DMS53 treated with DMSO at 0.1 percent for 48 hours (cell line): ENCODE data around the gene CD1C.
"Not testable (repeated sequence)": the region's sequence is repeated elsewhere in the genome, so short reads cannot be mapped to it uniquely, and the experiment has no call there.

Experiments used
- DNase-seq: peaks from one replicate; lab custom pipeline; 2025; ENCODE audit not compliant: unreplicated experiment; lab: John Stamatoyannopoulos, UW

Gene CD1C

GRCh38 chr1:158289811-158290210 is at the start of gene CD1C:
Gene CD1C, plus strand, starts transcription at chr1:158289923. Its CDS starts 142 bp downstream, at chr1:158290065.
- DNase-seq: no peak

GRCh38 chr1:158246650-158247049 is 43.1 kb upstream of the CD1C start:
- peak; percentile 18 for DNase-seq

GRCh38 chr1:158248118-158248517 is 41.6 kb upstream of the CD1C start:
- DNase-seq: no peak

DNA sequence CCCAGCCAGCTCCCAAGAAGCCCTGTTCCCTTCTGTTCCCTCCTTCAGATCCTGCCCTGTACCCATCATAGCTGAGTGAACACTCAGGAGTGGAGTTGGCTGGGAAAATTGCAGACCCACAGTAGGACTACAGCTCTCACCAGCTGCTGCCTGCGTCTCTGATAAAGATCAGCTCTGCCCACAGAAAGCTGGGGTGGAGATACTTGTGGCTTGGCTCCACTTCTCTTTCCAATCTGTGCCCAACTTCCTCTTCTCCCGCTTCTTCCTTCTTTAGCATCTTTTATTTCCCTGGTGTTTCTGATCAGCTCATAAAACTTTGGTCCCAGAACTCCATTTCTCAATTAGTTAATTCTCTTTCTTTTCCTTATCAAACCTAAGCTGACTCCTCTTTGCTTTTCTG is 41.0 kb upstream of the CD1C start:
- DNase-seq: no peak

DNA sequence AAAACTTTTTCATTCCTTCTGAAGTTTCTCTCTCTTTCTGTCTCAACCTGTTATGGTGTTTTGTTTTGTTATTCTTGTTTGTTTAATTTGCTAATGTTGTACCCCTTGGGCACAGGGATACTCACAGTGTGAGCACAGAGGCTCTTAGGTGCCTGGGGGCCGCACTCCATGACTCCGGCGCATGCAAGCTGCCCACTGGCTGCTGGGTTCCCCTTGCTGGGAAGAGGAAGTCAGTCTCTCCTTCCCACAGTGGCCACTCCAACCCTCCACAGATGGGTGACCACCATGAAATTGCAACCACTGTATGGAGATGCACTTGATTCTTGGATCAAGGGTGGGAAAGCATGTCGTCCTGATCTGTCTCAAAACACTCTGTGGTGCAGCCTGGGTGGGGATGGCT is 40.1 kb upstream of the CD1C start:
- DNase-seq: no peak

GRCh38 chr1:158251163-158251562 is 38.6 kb upstream of the CD1C start:
- DNase-seq: no peak

DNA sequence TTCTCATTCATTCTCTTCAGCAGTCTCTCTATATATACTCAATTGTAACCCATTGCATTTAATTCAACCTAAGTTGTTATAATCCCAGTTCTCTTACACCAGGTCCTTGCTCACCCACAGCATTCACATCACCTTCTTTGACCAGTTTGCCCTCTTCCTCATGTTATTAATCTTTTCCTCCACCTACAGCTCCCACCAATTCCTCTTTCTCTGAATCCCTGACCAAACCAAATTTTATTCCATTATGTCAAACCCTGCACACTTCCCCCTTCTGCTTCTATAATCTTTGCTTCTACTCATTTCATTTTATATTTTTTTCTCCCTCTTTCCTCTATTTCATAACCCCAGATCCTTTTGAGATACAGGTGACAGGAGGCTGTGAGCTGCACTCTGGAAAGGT is 34.1 kb upstream of the CD1C start:
- no peak for DNase-seq

- not testable (repeated sequence) for DNase-seq
These were observed 33.0 kb upstream of the CD1C start for GRCh38 chr1:158256747-158257146.

GRCh38 chr1:158257888-158258287 is 31.8 kb upstream of the CD1C start:
- no peak for DNase-seq

DNA sequence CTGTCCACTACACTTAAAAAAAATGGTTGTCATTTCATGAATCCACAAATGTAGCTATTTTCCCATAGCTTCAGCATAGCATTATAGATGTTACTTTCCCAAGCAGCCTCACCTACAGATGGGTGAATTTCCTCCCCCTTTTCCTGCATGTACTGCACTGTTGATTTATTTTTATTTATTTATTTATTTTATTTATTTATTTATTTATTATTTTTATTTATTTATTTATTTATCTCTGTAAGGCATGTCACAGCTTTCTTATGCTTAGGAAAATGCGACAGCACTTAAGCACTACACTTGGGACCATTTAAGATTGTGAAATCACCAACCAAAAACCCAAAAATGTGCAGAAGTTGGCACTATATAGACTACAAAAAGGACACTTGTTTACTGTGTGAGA is 30.6 kb upstream of the CD1C start:
- DNase-seq: no peak

DNA sequence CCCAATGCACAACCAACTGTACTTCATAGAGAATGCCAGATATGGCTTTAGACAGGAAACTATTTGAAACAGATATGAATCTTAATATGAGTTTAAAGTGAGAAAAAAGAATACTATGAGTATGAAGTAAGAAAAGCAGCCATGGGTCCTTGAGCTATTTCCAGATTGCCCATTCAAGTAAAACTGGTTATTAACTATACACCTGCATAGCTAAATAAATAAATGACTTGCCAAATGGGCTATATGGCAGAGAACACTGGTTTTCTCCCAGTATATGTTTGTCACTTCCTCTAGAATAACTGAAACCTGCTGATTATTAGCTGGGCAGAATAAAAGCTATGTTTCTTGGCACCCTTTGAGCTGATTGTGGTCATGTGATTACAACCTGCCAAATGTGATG is 17.0 kb upstream of the CD1C start:
- DNase-seq: peak; percentile 3

- DNase-seq: no peak
These were observed 14.9 kb upstream of the CD1C start for GRCh38 chr1:158274797-158275196.

GRCh38 chr1:158282421-158282820 is 7.3 kb upstream of the CD1C start:
- not testable (repeated sequence) for DNase-seq

DNA sequence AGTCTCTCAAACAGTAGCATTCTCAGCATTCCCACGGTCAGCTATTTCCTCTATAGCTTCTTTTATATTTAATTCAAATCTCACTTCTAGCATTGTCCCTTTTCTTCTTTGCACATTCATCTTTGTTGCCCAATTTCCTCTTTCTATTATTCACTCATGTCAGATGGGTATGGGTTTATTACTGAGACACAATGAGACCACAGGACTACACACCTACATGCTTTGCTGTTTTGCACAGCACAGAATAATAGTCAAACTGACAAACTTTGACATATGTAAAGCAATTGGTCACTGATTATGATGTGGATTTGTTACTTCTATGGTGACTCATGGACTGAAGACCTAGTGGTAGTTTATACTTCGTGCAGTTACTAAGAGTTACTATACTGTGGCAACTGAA is 5.8 kb upstream of the CD1C start:
- DNase-seq: no peak

GRCh38 chr1:158285756-158286241 is 3.9 kb upstream of the CD1C start:
- no peak for DNase-seq

DNA sequence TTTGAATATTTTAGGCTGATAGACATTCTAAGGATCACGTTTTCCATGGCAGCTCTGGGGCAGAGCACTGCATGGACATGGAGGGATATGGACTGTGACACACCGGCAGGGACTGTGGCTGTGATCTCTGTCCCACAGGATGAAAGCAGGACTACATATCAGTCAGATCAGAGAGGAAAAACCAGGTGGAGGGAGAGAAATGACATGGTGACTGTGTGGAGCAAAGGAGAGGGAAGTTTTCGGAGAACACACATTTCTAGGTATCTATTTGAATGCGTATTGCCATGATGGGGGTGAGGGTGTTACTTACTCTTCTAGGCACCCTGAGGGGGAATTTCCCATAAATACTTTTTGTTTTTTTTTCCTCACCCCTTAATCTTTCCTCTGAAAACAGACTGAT is 3.2 kb upstream of the CD1C start:
- DNase-seq: no peak

DNA sequence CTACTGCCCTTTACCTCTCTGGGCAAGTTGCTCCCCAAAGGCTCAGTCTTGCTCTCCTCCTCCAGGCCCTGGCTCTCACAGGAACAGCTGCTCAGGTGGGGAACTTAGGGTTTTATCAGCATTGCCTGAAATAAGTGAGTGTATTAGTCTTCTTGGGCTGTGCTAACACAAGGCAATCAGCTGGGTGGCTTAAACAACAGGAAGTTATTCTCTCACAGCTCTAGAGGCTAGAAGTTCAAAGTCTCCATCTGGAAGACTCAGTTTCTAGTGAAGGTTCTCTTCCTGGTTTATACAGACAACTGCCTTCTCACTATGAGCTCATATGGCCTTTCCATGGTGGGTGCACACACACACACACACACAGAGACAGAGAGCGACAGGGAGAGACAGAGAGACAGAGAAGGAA is 2.8 kb upstream of the CD1C start:
- no peak for DNase-seq

GRCh38 chr1:158290321-158290844 is 660 bp downstream of the CD1C start:
- DNase-seq: no peak

GRCh38 chr1:158295791-158296190 is 6.1 kb downstream of the CD1C start:
- DNase-seq: no peak

- DNase-seq: no peak
These were observed 20.9 kb downstream of the CD1C start for GRCh38 chr1:158310623-158311022.

DNA sequence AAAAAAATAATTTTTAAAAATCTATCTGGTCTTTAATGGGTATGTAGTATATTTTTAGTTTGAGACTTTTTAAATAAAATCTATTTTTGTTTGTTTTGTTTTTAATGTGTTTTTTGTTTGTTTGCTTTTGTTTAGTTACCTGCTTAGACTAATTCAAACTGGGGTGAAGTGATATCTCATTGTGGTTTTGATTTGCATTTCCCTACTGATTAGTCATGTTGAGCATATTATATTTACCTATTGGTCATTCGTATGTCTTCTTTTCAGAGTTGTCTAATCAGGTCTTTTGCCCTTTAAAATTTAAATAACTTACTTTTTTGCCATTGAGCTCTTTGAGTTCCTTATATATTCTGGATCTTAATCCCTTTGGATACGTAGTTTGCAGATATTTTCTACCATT is 21.3 kb downstream of the CD1C start:
- no peak for DNase-seq

- no peak for DNase-seq
These were observed 34.1 kb downstream of the CD1C start for GRCh38 chr1:158323866-158324265.

DNA sequence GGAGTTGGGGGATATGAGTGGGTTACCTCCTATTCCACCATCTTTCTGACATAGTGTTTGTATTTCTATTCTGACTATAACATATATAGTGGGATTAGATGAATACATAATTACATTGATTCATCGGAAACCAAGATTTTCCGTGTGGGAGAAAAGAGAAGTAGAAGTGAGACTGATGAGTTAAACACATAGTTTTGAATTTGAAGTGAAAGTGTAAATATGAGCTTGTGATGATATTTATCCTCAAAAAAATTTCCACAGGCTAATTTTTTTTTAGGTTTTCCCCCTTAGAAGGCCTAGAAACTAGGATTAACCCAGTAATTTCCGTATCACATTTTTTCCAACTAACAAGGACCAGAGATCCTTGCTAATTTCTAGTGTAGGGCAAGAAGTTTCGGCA is 34.7 kb downstream of the CD1C start:
- DNase-seq: no peak

DNA sequence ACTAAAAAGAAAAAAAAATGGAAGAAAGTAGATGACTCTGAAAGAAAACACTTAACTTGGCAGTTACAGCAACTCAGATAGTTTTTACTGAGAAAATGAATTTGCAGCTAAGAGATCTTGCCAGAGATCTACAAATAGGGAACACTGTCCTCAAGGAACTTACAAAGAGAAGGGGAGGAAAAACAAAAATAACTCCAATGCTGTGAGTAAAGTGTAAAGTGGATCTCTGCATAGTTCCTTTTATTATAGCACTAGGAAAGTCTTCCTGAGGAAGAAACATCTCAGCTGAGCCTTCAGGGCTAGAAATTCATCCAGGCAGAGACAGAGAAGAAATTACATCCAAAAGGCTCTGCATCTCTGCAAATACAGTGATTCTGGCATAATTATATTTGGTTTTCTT is 37.8 kb downstream of the CD1C start:
- DNase-seq: no peak
